ENCODE results near the gene ZCCHC24. TPM values are rescaled to one million over a fixed set of nuclear protein-coding genes. Genes with fewer than 3 reads are reported as not detected.

The ZCCHC24 gene
- total and polyA plus RNA-seq, 2 donors from 2014 or later, result 8.4 to 21.3 TPM

DNA sequence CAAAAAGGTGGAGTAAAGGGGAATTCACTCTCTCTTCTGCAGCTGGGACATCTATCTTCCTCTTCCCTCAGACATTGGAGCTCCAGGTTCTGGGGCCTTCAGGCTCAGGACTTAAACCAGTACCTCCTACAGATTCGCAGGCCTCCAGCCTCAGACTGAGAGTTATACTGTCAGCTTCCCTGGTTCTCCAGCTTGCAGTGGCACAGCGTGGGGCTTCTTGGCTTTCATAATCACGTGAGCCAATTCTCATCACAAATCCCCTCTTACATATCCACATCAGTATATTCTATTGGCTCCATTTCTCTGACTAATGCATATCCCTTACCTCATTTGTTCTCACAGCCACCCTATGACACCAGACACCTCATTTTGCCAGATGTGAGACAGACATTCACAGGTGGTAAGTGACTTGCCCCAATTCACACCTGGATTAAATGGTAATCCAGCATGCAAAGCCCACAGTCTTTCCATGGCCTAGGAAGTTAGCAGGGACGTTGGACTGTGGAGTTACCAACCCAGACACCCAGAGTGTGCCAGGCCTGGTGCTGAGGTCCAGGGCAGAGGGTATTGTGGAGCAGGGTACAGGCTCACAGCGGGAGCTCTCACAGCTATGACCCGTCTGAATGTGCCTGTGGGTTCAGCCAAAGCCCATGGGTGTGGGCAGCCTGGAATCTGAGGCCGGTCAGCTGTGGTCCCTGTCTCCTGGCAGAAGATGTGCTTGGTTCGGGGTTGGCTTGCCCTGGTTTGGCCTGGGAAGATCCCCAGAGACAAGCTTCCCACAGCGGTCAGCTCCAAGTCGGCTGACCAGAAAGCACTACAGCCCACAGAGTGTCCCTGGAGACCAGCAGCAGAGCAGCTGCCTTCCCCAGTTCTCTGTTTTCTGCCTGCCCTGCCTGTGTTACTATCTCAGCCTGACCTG, 18.4 kb upstream of the ZCCHC24 start:
- Histone ChIP-seq H3K9me3 (ENCODE audit: control insufficient read depth in 2 of 3, insufficient read depth in 1 of 3, low read length in 3 of 3) (no peaks in the 10 kb centered on the region), H3K4me1 (ENCODE audit: control insufficient read depth in 2 of 3, insufficient read depth in 2 of 3, low read depth in 1 of 3, low read length in 3 of 3) (peaks cover 0 to 4% (median 0%) of the 10 kb centered on the region in 3 donors), H3K36me3 (ENCODE audit: control insufficient read depth in 2 of 3, insufficient read depth in 3 of 3, low read length in 3 of 3) (no peaks in the 10 kb centered on the region), H3K4me3 (ENCODE audit: low read length in 3 of 3) (no peak overlapping the region), H3K9ac (ENCODE audit: low read length in 3 of 3) (no peak overlapping the region), H3K27me3 (ENCODE audit: control insufficient read depth, insufficient read depth, low read length) (no peaks in the 10 kb centered on the region), H3K27ac (ENCODE audit: low read depth in 2 of 2, low read length in 2 of 2) (no peak overlapping the region)
- TF ChIP-seq, protein P1, sequence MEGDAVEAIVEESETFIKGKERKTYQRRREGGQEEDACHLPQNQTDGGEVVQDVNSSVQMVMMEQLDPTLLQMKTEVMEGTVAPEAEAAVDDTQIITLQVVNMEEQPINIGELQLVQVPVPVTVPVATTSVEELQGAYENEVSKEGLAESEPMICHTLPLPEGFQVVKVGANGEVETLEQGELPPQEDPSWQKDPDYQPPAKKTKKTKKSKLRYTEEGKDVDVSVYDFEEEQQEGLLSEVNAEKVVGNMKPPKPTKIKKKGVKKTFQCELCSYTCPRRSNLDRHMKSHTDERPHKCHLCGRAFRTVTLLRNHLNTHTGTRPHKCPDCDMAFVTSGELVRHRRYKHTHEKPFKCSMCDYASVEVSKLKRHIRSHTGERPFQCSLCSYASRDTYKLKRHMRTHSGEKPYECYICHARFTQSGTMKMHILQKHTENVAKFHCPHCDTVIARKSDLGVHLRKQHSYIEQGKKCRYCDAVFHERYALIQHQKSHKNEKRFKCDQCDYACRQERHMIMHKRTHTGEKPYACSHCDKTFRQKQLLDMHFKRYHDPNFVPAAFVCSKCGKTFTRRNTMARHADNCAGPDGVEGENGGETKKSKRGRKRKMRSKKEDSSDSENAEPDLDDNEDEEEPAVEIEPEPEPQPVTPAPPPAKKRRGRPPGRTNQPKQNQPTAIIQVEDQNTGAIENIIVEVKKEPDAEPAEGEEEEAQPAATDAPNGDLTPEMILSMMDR (IDR thresholded peaks at IDR 0.05; ENCODE audit: borderline replicate concordance, extremely low read depth, insufficient read depth), result no peak
- FAIRE-seq (no peak), DNase-seq (peak in 1 of 5 donors; percentile 88)
- intact Hi-C loops (cut with DNase I), result loop anchor here (5.0 kb wide), 1 partner anchor 87 kb away; no protein-coding TSS in a partner anchor

DNA sequence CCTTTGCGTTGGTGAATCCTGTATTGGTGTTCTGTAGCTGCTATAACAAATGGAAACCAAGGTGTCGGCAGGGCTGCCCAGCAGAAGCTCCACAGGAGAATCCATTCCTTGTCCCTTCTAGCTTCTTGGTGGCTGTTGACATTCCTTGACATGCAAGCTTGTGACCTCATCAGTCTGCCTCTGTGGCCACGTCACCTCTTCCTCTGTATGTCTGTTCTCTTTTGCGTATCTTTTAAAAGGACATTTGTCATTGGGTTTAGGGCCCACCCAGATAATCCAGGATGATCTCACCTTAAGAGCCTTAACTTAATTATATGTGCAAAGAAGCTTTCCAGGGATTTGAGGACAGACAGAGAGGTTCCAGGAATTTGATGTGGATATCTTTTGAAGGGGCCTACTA, 15.3 kb upstream of the ZCCHC24 start:
- H3K27ac ChIP-seq (ENCODE audit: low read depth in 2 of 2, low read length in 2 of 2), result no peak overlapping the region
- H3K9me3 ChIP-seq (ENCODE audit: control insufficient read depth in 2 of 3, insufficient read depth in 1 of 3, low read length in 3 of 3), result no peaks in the 10 kb centered on the region
- no peaks in the 10 kb centered on the region for H3K27me3 ChIP-seq (ENCODE audit: control insufficient read depth, insufficient read depth, low read length)
- peaks cover 0 to 2% (median 0%) of the 10 kb centered on the region in 3 donors for H3K4me1 ChIP-seq (ENCODE audit: control insufficient read depth in 2 of 3, insufficient read depth in 2 of 3, low read depth in 1 of 3, low read length in 3 of 3)
- intact Hi-C loops (cut with DNase I), result loop anchor here (5.0 kb wide), 1 partner anchor 83 kb away; no protein-coding TSS in a partner anchor
- no peak overlapping the region for H3K9ac ChIP-seq (ENCODE audit: low read length in 3 of 3)
- TF ChIP-seq, protein P1 (IDR thresholded peaks at IDR 0.05; ENCODE audit: borderline replicate concordance, extremely low read depth, insufficient read depth), result no peak
- DNase-seq (no peak), FAIRE-seq (no peak)
- H3K4me3 ChIP-seq (ENCODE audit: low read length in 3 of 3), result no peak overlapping the region
- no peaks in the 10 kb centered on the region for H3K36me3 ChIP-seq (ENCODE audit: control insufficient read depth in 2 of 3, insufficient read depth in 3 of 3, low read length in 3 of 3)

DNA sequence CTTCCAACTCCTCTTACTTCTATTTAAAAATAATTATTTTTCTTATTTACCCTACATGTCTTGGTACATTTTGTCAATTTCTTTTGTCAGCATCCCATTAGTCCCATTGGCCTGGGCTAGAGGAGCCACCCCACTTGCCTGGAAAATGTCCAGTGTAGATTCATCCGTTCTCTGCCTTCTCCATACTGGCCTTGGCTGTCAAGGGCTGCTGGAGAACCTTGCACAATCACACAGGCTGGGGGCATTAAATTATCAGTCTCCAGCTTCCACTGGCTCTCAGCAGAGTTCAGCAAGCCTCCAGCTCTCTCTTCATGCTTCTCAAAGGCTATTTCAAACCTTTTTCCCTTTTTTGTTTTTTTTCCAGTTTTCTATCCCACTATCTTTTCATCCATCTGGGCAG, 13.8 kb upstream of the ZCCHC24 start:
- intact Hi-C loops (cut with DNase I), result no loop called here
- H3K4me3 ChIP-seq (ENCODE audit: low read length in 3 of 3), result no peak overlapping the region
- H3K9me3 ChIP-seq (ENCODE audit: control insufficient read depth in 2 of 3, insufficient read depth in 1 of 3, low read length in 3 of 3), result no peaks in the 10 kb centered on the region
- H3K27ac ChIP-seq (ENCODE audit: low read depth in 2 of 2, low read length in 2 of 2), result no peak overlapping the region
- H3K27me3 ChIP-seq (ENCODE audit: control insufficient read depth, insufficient read depth, low read length), result no peaks in the 10 kb centered on the region
- no peaks in the 10 kb centered on the region for H3K36me3 ChIP-seq (ENCODE audit: control insufficient read depth in 2 of 3, insufficient read depth in 3 of 3, low read length in 3 of 3)
- H3K4me1 ChIP-seq (ENCODE audit: control insufficient read depth in 2 of 3, insufficient read depth in 2 of 3, low read depth in 1 of 3, low read length in 3 of 3), result peaks cover 0 to 2% (median 0%) of the 10 kb centered on the region in 3 donors
- TF ChIP-seq, protein P1 (IDR thresholded peaks at IDR 0.05; ENCODE audit: borderline replicate concordance, extremely low read depth, insufficient read depth), result no peak
- FAIRE-seq (no peak), DNase-seq (no peak)
- H3K9ac ChIP-seq (ENCODE audit: low read length in 3 of 3), result no peak overlapping the region

Measured in kidney (tissue), 14 donors.